A549 (cell line): Measurements from ENCODE around the gene NT5DC2. TPM values are rescaled to one million over a fixed set of nuclear protein-coding genes. Genes with fewer than 3 reads are reported as not detected.

Experiments used
- ATAC-seq, 2 experiments: fragments of 200-7000 bp in 1 of 2; fragments of >200 bp in 1 of 2; cut with Nextera tagmentation in 1 of 2; cut with Tn5 transposase in 1 of 2; 3 replicates each; pipeline versions ENCODE4 v1.8.0 to v1.9.1; 2018 to 2020; ENCODE audit warnings: mild to moderate bottlenecking in 1 of 2, moderate library complexity in 1 of 2
- CTCF ChIA-PET: fragments of 300-600 bp; sonication (Branson Sonifier 250); formaldehyde crosslinking; extraction: SDS; loops from one replicate; lab custom pipeline; 2021; ENCODE audit warnings: antibody characterized with exemption, inconsistent platforms; lab: Yijun Ruan, JAX
- POLR2A ChIA-PET: fragments of 350-600 bp; formaldehyde crosslinking; extraction: SDS; loops from one replicate; lab custom pipeline; 2021; ENCODE audit warnings: antibody characterized with exemption, inconsistent platforms; lab: Yijun Ruan, JAX
- DNase-seq, 2 experiments: peaks; one replicate each; pipeline versions ENCODE4 v3.0.0 to v3.0.0-alpha.2; 2011 to 2016; ENCODE audit warnings: low read depth in 1 of 2, low spot score in 1 of 2
- FAIRE-seq: peaks from 2 replicates; lab custom pipeline; 2011; peaks lifted over from hg19 to GRCh38; lab: Jason Lieb, UNC
- H3K27ac ChIP-seq, 2 experiments: fragments of >200 bp; sonication (Bioruptor Twin); formaldehyde crosslinking; 3 replicates each; pipeline ENCODE4 v1.5.1; 2016 to 2017
- H3K4me1 ChIP-seq: fragments of >200 bp; sonication (Bioruptor Twin); formaldehyde crosslinking; 3 replicates; pipeline ENCODE4 v1.6.1; 2016
- H3K4me2 ChIP-seq: fragments of >200 bp; sonication (Bioruptor Twin); formaldehyde crosslinking; 3 replicates; pipeline ENCODE4 v1.6.1; 2016
- H3K4me3 ChIP-seq: fragments of >200 bp; sonication (Bioruptor Twin); formaldehyde crosslinking; 3 replicates; pipeline ENCODE4 v1.5.1; 2016
- H3K9me3 ChIP-seq: fragments of >200 bp; sonication (Bioruptor Twin); formaldehyde crosslinking; 3 replicates; pipeline ENCODE4 v1.6.1; 2016
- BCL3 ChIP-seq: fragments of >200 bp; sonication (Bioruptor Twin); formaldehyde crosslinking; IDR thresholded peaks from 3 replicates; pipeline ENCODE4 v1.6.1; 2016
- CBX2 ChIP-seq: fragments of 200-600 bp; sonication (generic); IDR thresholded peaks from 2 replicates; pipeline ENCODE4 v1.6.1; 2016; ENCODE audit warnings: low read depth, mild to moderate bottlenecking, borderline replicate concordance
- CTCF ChIP-seq: fragments of >200 bp; sonication (Bioruptor Twin); formaldehyde crosslinking; IDR thresholded peaks from 3 replicates; pipeline ENCODE4 v1.5.1; 2016
- EP300 ChIP-seq, 2 experiments: fragments of >200 bp; sonication (Bioruptor Twin); formaldehyde crosslinking; IDR thresholded peaks; 2 replicates in 1 of 2; 3 replicates in 1 of 2; pipeline ENCODE4 v1.6.1; 2016 to 2017
- FOSB ChIP-seq: fragments of 250-450 bp; sonication (Bioruptor Pico); IDR thresholded peaks from 2 replicates; pipeline ENCODE4 v1.5.0; 2020; ENCODE audit warnings: mild to moderate bottlenecking, moderate library complexity
- FOSL2 ChIP-seq, 2 experiments: fragments of 450-650 bp in 1 of 2; fragments of >200 bp in 1 of 2; sonication (Bioruptor Twin) in 1 of 2; formaldehyde crosslinking; IDR thresholded peaks; 2 replicates each; pipeline versions ENCODE4 v1.5.0 to v1.6.1; 2016 to 2020; ENCODE audit warnings: mild to moderate bottlenecking in 1 of 2, moderate library complexity in 1 of 2
- GATA3 ChIP-seq: IDR thresholded peaks from 2 replicates; pipeline ENCODE4 v1.6.1; 2012; ENCODE audit warnings: borderline replicate concordance
- HDAC2 ChIP-seq: fragments of 200-600 bp; sonication (generic); IDR thresholded peaks from 2 replicates; pipeline ENCODE4 v1.6.1; 2016
- HES2 ChIP-seq: fragments of >200 bp; sonication (Bioruptor Twin); formaldehyde crosslinking; IDR thresholded peaks from 2 replicates; pipeline ENCODE4 v1.6.1; 2016
- HOXA7 ChIP-seq: fragments of 250-450 bp; sonication (Bioruptor Pico); IDR thresholded peaks from 2 replicates; pipeline ENCODE4 v1.5.0; 2020; ENCODE audit warnings: mild to moderate bottlenecking, moderate library complexity
- KDM1A ChIP-seq: fragments of 200-600 bp; sonication (generic); IDR thresholded peaks from 2 replicates; pipeline ENCODE4 v1.6.1; 2016; ENCODE audit warnings: low read depth, mild to moderate bottlenecking
- KDM5A ChIP-seq: fragments of 200-600 bp; sonication (generic); IDR thresholded peaks from 2 replicates; pipeline ENCODE4 v1.6.1; 2016; ENCODE audit warnings: antibody characterized with exemption, mild to moderate bottlenecking
- NPAS2 ChIP-seq: fragments of 250-450 bp; sonication (Bioruptor Pico); IDR thresholded peaks from 2 replicates; pipeline ENCODE4 v1.8.0; 2022; ENCODE audit warnings: mild to moderate bottlenecking, moderate library complexity, borderline replicate concordance
- PBX3 ChIP-seq: IDR thresholded peaks from 2 replicates; pipeline ENCODE4 v1.6.1; 2012
- POLR2A ChIP-seq: IDR thresholded peaks from 2 replicates; pipeline ENCODE4 v1.6.1; 2012; ENCODE audit warnings: mild to moderate bottlenecking, low read length
- POLR2AphosphoS2 ChIP-seq: conservative IDR thresholded peaks from 2 replicates; pipeline ENCODE4 v1.6.1; 2012; ENCODE audit warnings: low read length, improper control_type of control experiment, inconsistent platforms
- RARB ChIP-seq: fragments of 250-450 bp; sonication (Bioruptor Pico); IDR thresholded peaks from 2 replicates; pipeline ENCODE4 v1.8.0; 2021; ENCODE audit warnings: mild to moderate bottlenecking, moderate library complexity
- RCOR1 ChIP-seq: fragments of 150-350 bp; IDR thresholded peaks from 2 replicates; pipeline ENCODE4 v1.6.1; 2014; ENCODE audit warnings: antibody characterized with exemption, low read length, low read depth
- SMC3 ChIP-seq: fragments of >200 bp; sonication (Bioruptor Twin); formaldehyde crosslinking; IDR thresholded peaks from 3 replicates; pipeline ENCODE4 v1.6.1; 2018; ENCODE audit warnings: inconsistent platforms
- SREBF2 ChIP-seq: fragments of 450-650 bp; IDR thresholded peaks from 2 replicates; pipeline ENCODE4 v1.6.1; 2014; ENCODE audit warnings: mild to moderate bottlenecking, moderate library complexity
- ZNF302 ChIP-seq: fragments of 250-450 bp; sonication (Bioruptor Pico); IDR thresholded peaks from 2 replicates; pipeline ENCODE4 v1.9.0; 2021; ENCODE audit warnings: inconsistent platforms, mild to moderate bottlenecking, moderate library complexity
- ZSCAN20 ChIP-seq: fragments of 250-450 bp; sonication (Bioruptor Pico); IDR thresholded peaks from 2 replicates; pipeline ENCODE4 v1.8.0; 2022; ENCODE audit warnings: mild to moderate bottlenecking, moderate library complexity
- WGBS: methylation state at CpG from one replicate; pipeline ENCODE4 v1.1.6; 2017; ENCODE audit errors: missing lambda C conversion rate; 5-methylcytosine and 5-hydroxymethylcytosine counted together
- polyA plus RNA-seq, 4 experiments: library from polyadenylated mRNA; depleted of rRNA in 3 of 4; stranded (reverse); fragments of >200 nt; fragmentation: RNase III in 1 of 4; extraction: RNeasy Plus Mini Kit Qiagen cat#74134 plus additional on column Dnase treatment in 1 of 4; gene quantifications; 2 replicates in 3 of 4; 3 replicates in 1 of 4; pipeline ENCODE4 v1.2.3, GENCODE V29; 2011 to 2017

NT5DC2 gene
- polyA plus RNA-seq, 2 of the 4 experiments (the other 2 are of a cell fraction) = 23.2 to 81.1 TPM

- Histone ChIP-seq H3K4me2 (no peak within 1 kb of the TSS), H3K9me3 (no peaks in the 10 kb centered on the region), H3K4me1 (no peaks in the 10 kb centered on the region), H3K27ac (no peak within 1 kb of the TSS), H3K4me3 (no peak within 1 kb of the TSS)
- ATAC-seq = no peak
- FAIRE-seq = no peak
- WGBS = 89% methylated on average over 15 of the region's 25 CpGs
- no peak for TF ChIP-seq BCL3
- no peak for TF ChIP-seq PBX3
- TF ChIP-seq SREBF2 = no peak
- no peak for DNase-seq
- ChIA-PET POLR2A (no interaction called here), CTCF (no interaction called here)
Measured at GRCh38 chr3:52494886-52495495, 38.7 kb downstream of the NT5DC2 start, which contains the start of gene STAB1. STAB1 (plus strand) TSS chr3:52495338; CDS start chr3:52495414, 76 bp downstream.

- Histone ChIP-seq H3K4me3 (no peak overlapping the region), H3K4me1 (no peaks in the 10 kb centered on the region), H3K9me3 (no peaks in the 10 kb centered on the region), H3K27ac (no peak overlapping the region), H3K4me2 (no peak overlapping the region)
- TF ChIP-seq FOSL2 (IDR thresholded peaks at IDR 0.05) (no peak), FOSL2 (CRISPR knock-in tag; IDR thresholded peaks at IDR 0.05) (no peak), SMC3 (no peak), POLR2AphosphoS2 (no peak), ZNF302 (CRISPR knock-in tag) (no peak), PBX3 (no peak), HOXA7 (CRISPR knock-in tag) (no peak), NPAS2 (CRISPR knock-in tag) (no peak), RCOR1 (no peak), HES2 (no peak), KDM1A (no peak), GATA3 (no peak), ZSCAN20 (CRISPR knock-in tag) (no peak), KDM5A (no peak), POLR2A (no peak), RARB (no peak), CTCF (no peak), HDAC2 (no peak), CBX2 (no peak), EP300 (IDR thresholded peaks at IDR 0.05) (no peak), FOSB (CRISPR knock-in tag) (no peak)
- no peak for ATAC-seq
- ChIA-PET POLR2A (no interaction called here), CTCF (no interaction called here)
- no peak for FAIRE-seq
- WGBS = 100% methylated on average over 2 of the region's 7 CpGs
- no peak for DNase-seq
Measured at GRCh38 chr3:52494445-52494844, 39.2 kb downstream of the NT5DC2 start.
